HepG2 (cell line): ENCODE data around the gene ADH5.

ENCODE experiments used
- CTCF ChIP-seq: sonication (generic); formaldehyde crosslinking; IDR thresholded peaks from 2 replicates; pipeline ENCODE4 v1.5.0; 2020; ENCODE audit warnings: mild to moderate bottlenecking, missing genetic modification reagents, moderate library complexity
- EP300 ChIP-seq, 3 experiments: sonication (generic) in 1 of 3; formaldehyde crosslinking in 1 of 3; IDR thresholded peaks; 2 replicates each; pipeline versions ENCODE4 v1.5.1 to v1.6.1; 2011 to 2020; ENCODE audit warnings: low read depth in 2 of 3, low read length in 2 of 3, borderline replicate concordance in 1 of 3, improper control_type of control experiment in 1 of 3, mild to moderate bottlenecking in 1 of 3, missing genetic modification reagents in 1 of 3, moderate library complexity in 1 of 3
- MIER3 ChIP-seq: IDR thresholded peaks from 2 replicates; pipeline ENCODE4 v1.6.1; 2016; ENCODE audit warnings: missing compliant biosample characterization, borderline replicate concordance
- NONO ChIP-seq, 2 experiments: fragments of 450-650 bp in 1 of 2; sonication (generic) in 1 of 2; formaldehyde crosslinking in 1 of 2; IDR thresholded peaks in 1 of 2; conservative IDR thresholded peaks in 1 of 2; 2 replicates each; pipeline versions ENCODE4 v1.6.1 to v1.8.0; 2017 to 2022; ENCODE audit warnings: mild to moderate bottlenecking in 1 of 2, missing genetic modification reagents in 1 of 2, moderate library complexity in 1 of 2
- NR1H2 ChIP-seq: sonication (generic); formaldehyde crosslinking; IDR thresholded peaks from 2 replicates; pipeline ENCODE4 v1.8.1; 2022; ENCODE audit warnings: low read depth, missing genetic modification reagents, borderline replicate concordance
- PCBP1 ChIP-seq: fragments of 200-400 bp; formaldehyde crosslinking; IDR thresholded peaks from 2 replicates; pipeline ENCODE4 v1.6.1; 2017; ENCODE audit warnings: mild to moderate bottlenecking, low read depth, low read length, borderline replicate concordance
- SIN3A ChIP-seq: IDR thresholded peaks from 2 replicates; pipeline ENCODE4 v1.6.1; 2011; ENCODE audit warnings: low read depth, mild to moderate bottlenecking, control low read depth, low read length, borderline replicate concordance
- SYNCRIP ChIP-seq: fragments of 200-400 bp; formaldehyde crosslinking; IDR thresholded peaks from 2 replicates; pipeline ENCODE4 v1.6.1; 2018; ENCODE audit warnings: mild to moderate bottlenecking, low read depth, low read length; ENCODE audit not compliant: insufficient read depth
- ZNF224 ChIP-seq: sonication (generic); formaldehyde crosslinking; IDR thresholded peaks from 2 replicates; pipeline ENCODE4 v1.5.0; 2020; ENCODE audit warnings: mild to moderate bottlenecking, missing genetic modification reagents
- ZNF75D ChIP-seq: sonication (generic); formaldehyde crosslinking; IDR thresholded peaks from 2 replicates; pipeline ENCODE4 v1.8.1; 2023; ENCODE audit warnings: missing genetic modification reagents, mild to moderate bottlenecking, borderline replicate concordance
- TF ChIP-seq, protein P1 (sequence below): sonication (generic); formaldehyde crosslinking; IDR thresholded peaks from 2 replicates; pipeline ENCODE4 v1.5.0; 2020; ENCODE audit warnings: missing genetic modification reagents
- TF ChIP-seq, protein P2 (sequence below): IDR thresholded peaks from 2 replicates; pipeline ENCODE4 v1.6.1; 2016; ENCODE audit warnings: mild to moderate bottlenecking

- TF ChIP-seq PCBP1 = no peak
- TF ChIP-seq NR1H2 (CRISPR knock-in tag) = no peak
- no peak for TF ChIP-seq ZNF224 (CRISPR knock-in tag)
- TF ChIP-seq, protein P1, sequence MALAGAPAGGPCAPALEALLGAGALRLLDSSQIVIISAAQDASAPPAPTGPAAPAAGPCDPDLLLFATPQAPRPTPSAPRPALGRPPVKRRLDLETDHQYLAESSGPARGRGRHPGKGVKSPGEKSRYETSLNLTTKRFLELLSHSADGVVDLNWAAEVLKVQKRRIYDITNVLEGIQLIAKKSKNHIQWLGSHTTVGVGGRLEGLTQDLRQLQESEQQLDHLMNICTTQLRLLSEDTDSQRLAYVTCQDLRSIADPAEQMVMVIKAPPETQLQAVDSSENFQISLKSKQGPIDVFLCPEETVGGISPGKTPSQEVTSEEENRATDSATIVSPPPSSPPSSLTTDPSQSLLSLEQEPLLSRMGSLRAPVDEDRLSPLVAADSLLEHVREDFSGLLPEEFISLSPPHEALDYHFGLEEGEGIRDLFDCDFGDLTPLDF (CRISPR knock-in tag) = no peak
- TF ChIP-seq, protein P2, sequence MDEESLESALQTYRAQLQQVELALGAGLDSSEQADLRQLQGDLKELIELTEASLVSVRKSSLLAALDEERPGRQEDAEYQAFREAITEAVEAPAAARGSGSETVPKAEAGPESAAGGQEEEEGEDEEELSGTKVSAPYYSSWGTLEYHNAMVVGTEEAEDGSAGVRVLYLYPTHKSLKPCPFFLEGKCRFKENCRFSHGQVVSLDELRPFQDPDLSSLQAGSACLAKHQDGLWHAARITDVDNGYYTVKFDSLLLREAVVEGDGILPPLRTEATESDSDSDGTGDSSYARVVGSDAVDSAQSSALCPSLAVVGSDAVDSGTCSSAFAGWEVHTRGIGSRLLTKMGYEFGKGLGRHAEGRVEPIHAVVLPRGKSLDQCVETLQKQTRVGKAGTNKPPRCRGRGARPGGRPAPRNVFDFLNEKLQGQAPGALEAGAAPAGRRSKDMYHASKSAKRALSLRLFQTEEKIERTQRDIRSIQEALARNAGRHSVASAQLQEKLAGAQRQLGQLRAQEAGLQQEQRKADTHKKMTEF (CRISPR knock-in tag) = no peak
- TF ChIP-seq SIN3A = no peak
- no peak for TF ChIP-seq EP300 (IDR thresholded peaks at IDR 0.05; ENCODE audit: low read depth in 2 of 2, low read length in 2 of 2)
- TF ChIP-seq EP300 (CRISPR knock-in tag; IDR thresholded peaks at IDR 0.05; ENCODE audit: borderline replicate concordance) = no peak
- TF ChIP-seq ZNF75D (CRISPR knock-in tag) = no peak
- no peak for TF ChIP-seq CTCF (CRISPR knock-in tag)
- no peak for TF ChIP-seq SYNCRIP
- TF ChIP-seq MIER3 (CRISPR knock-in tag) = no peak
- no peak for TF ChIP-seq NONO (IDR thresholded peaks at IDR 0.05)
- TF ChIP-seq NONO (CRISPR knock-in tag; conservative IDR thresholded peaks at IDR 0.05) = no peak
Observed at GRCh38 chr4:99022566-99022965, 66.0 kb downstream of the ADH5 start.
